GM10266 (cell line): ENCODE results near the gene ZC3H7B.
"Not testable (repeated sequence)": the region's sequence is repeated elsewhere in the genome, so short reads cannot be mapped to it uniquely, and the experiment has no call there.

ENCODE experiments used
- DNase-seq: peaks from one replicate; pipeline ENCODE4 v3.0.0; 2012; ENCODE audit errors: extremely low spot score
- CTCF ChIP-seq: IDR thresholded peaks from 2 replicates; pipeline ENCODE4 v1.5.1; 2012; ENCODE audit warnings: mild to moderate bottlenecking, low read depth; ENCODE audit not compliant: control insufficient read depth, insufficient read depth; ENCODE audit errors: missing control alignments

The ZC3H7B gene

GRCh38 chr22:41301085-41302020 is at the start of gene ZC3H7B:
Gene ZC3H7B (plus strand): TSS chr22:41301525. CDS start chr22:41320661, 19,136 bp downstream.
- peak; percentile 62 for TF ChIP-seq CTCF
- DNase-seq = peak; percentile 98

GRCh38 chr22:41252365-41252764 is 49.0 kb upstream of the ZC3H7B start:
- no peak for TF ChIP-seq CTCF
- no peak for DNase-seq

- TF ChIP-seq CTCF = no peak
- no peak for DNase-seq
Observed at GRCh38 chr22:41254230-41254629, 47.1 kb upstream of the ZC3H7B start.

- DNase-seq = no peak
- no peak for TF ChIP-seq CTCF
Observed at GRCh38 chr22:41256254-41257253, 44.8 kb upstream of the ZC3H7B start.

GRCh38 chr22:41257696-41258095 is 43.6 kb upstream of the ZC3H7B start:
- TF ChIP-seq CTCF = no peak
- no peak for DNase-seq

- not testable (repeated sequence) for DNase-seq
Observed at GRCh38 chr22:41259756-41260155, 41.6 kb upstream of the ZC3H7B start.

- TF ChIP-seq CTCF = no peak
- no peak for DNase-seq
Observed at GRCh38 chr22:41260871-41261270, 40.5 kb upstream of the ZC3H7B start.
